GM19193 (cell line): ENCODE data around the gene INPP4B.

Experiments
- POLR2A ChIP-seq: IDR thresholded peaks from 4 replicates; pipeline ENCODE4 v1.6.1; 2011; ENCODE audit not compliant: insufficient read depth, insufficient read length; ENCODE audit errors: extremely low read depth

INPP4B gene

GRCh38 chr4:142318280-142318679 is 527.8 kb downstream of the INPP4B start:
- no peak for TF ChIP-seq POLR2A

DNA sequence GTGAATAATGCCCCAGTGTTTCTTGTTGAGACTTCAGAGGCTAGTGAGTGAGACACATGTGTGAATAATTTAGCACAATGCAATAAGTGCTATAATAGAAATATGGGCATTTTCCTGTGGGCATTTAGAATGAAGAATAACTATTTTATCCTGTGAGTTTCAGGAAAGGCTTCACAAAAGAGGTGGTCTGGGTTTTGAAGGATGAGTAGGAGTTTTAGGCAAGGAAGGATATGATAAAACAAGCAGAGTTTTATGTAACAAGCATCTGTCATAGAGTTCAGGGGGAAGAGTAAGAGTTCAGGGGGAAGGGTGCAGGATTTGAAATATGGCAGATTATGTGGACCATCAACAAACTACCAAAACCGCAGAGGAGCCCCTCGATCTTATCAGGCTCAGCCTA is 529.2 kb downstream of the INPP4B start:
- TF ChIP-seq POLR2A: no peak

GRCh38 chr4:142316025-142316424 is 530.1 kb downstream of the INPP4B start:
- no peak for TF ChIP-seq POLR2A

DNA sequence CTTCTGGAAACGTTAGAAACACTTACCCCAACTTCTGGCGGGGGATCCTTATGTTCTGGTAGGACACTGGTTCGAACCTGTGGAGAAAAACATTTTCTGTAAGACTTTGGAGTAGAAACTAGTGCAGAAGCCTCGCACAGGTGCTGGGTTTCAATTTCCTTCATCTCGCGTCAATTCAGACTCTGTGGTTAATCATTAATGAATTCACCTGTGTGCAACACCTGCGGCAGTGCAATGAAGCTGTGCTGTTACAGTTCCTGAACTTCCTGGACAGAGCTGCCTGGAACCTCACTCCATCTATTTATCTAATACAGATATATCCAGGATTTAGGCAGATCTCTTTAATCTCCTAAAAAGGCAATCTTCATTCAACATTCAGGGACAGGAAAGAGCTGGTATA is 531.4 kb downstream of the INPP4B start:
- TF ChIP-seq POLR2A: no peak

- TF ChIP-seq POLR2A: no peak
Measured at GRCh38 chr4:142314247-142314646, 531.9 kb downstream of the INPP4B start.

- TF ChIP-seq POLR2A: no peak
Measured at GRCh38 chr4:142312391-142312790, 533.7 kb downstream of the INPP4B start.

DNA sequence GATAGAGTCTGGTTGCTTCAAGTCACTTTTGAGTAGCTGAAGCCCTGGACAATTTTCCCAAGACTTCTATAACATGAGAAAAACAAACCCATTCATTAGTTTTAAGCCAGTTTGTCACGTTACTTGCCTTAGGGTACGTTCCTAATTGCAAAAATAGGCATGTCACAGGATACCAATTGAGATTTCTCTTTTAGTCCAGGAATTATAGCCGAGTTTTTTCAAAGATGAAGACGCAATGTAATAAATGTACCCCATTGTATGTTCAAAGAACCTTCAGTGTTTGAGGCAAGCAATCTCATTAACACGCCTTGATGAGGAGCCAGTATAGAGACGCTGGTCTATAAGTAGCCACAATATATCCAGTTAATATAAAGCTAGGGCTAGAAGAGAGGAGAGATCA is 534.2 kb downstream of the INPP4B start:
- TF ChIP-seq POLR2A: no peak

GRCh38 chr4:142309772-142310171 is 536.3 kb downstream of the INPP4B start:
- TF ChIP-seq POLR2A: no peak

DNA sequence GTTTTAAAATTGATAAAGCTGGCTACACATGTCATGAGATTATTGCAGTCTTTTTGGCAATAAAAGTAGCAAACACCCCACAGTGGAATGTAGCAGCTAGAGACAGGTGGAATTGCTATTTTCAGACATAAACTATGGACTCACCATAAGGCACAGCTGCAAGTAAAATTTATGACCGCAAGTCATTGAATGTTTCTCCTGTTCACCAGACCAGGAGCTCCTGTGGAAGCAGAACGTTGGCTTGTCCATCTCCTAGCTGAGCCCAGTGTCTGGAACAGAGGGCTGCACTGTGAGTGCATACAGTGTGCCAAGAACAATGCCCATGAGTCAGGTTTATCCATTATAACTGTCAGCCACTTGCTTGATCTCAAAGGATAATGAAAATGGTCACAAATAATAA is 538.2 kb downstream of the INPP4B start:
- no peak for TF ChIP-seq POLR2A

DNA sequence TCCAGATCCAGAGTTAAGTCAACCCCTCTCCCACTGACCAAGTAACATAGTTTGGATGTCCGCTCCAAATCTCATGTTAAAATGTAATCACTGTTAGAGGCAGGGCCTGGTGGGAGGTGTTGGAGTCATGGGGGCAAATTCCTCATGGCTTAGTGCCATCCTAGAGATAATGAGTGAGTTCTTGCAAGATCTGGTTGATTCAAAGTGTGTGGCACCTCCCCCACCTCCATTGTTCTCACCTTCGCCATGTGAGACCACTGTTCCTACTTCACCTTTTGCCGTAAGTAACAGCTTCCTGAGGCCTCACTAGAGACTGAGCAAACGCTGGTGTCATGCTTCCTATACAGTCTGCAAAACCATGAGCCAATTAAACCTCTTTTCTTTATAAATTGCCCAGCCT is 548.8 kb downstream of the INPP4B start:
- TF ChIP-seq POLR2A: no peak

GRCh38 chr4:142293536-142293935 is 552.6 kb downstream of the INPP4B start:
- no peak for TF ChIP-seq POLR2A

- no peak for TF ChIP-seq POLR2A
Measured at GRCh38 chr4:142292231-142292630, 553.9 kb downstream of the INPP4B start.

GRCh38 chr4:142291299-142292050 is 554.6 kb downstream of the INPP4B start:
- TF ChIP-seq POLR2A: no peak

- no peak for TF ChIP-seq POLR2A
Measured at GRCh38 chr4:142287371-142287770, 558.7 kb downstream of the INPP4B start.

DNA sequence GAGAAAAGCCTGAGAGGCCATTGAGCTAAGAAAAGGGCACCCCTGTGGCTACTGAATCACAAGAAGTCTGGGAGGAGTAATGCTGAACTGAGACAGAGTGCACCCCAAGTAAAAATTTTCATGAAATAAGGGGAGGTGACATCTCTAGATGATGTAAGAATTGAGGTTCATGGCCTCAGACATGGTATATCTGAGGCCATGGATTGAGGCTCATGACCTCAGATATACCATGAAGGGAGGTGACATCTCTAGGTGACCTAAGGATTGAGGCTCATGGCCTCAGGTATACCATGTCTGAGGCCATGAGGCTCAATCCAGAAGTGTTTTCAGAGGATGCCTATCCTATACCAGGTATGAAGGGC is 560.9 kb downstream of the INPP4B start:
- TF ChIP-seq POLR2A: no peak

DNA sequence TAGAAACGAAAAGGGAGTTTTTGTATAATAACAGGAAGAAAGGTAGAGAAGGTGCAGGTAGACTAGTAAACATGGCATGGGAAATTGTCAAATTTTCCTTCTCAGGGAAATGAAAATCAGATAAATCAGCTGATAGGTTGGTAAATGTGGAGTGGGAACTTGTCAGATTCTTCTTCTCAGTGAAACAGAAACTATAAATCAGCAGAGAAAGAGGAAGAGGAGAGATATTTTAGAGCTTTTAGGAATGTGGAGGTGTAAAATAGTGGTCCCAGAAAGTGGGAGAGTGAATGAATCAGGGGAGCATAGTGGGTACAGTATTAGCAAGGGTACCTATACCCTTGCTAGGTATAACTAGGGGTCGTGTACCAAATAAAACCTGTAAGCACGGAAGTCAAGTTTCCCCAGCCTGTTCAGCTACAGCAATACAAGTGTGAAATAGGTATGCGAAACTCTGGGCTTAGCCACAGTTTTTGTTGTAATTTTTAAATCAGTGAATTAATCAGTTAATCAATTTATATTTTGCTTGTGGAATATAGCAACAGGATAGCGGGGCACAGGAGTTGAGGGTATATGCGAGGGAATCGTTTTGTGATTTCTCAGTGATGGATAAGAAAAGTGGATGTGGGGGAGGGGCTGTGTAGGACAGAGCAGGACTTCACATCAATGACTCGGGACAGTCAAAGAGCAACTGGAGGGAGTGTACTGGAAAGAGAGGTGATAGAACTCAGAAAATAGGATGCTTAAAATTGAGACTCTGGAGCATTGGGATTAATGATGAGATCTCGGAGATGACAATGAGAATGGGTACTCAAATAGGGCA is 561.5 kb downstream of the INPP4B start:
- TF ChIP-seq POLR2A: no peak
